Heart right ventricle (tissue), 16 donors: ENCODE data around the gene SLX4IP. TPM values are rescaled to one million over a fixed set of nuclear protein-coding genes. Genes with fewer than 3 reads are reported as not detected.

ENCODE experiments used
- ATAC-seq, 8 donors: fragments of 200-7000 bp; cut with Tn5 transposase; one replicate each; pipeline ENCODE4 v1.9.1; 2020; ENCODE audit warnings: mild to moderate bottlenecking in 8 of 8, moderate library complexity in 8 of 8, moderate number of reproducible peaks in 1 of 8
- DNase-seq, 2 donors: peaks; one replicate each; pipeline ENCODE4 v3.0.0-alpha.2; 2020
- H3K27ac ChIP-seq, 10 donors: fragments of 200-600 bp; sonication (generic) in 2 of 10; one replicate each; pipeline versions ENCODE4 v1.5.0 to v1.8.0; 2020 to 2022; ENCODE audit warnings: mild to moderate bottlenecking in 3 of 10
- H3K27me3 ChIP-seq, 7 donors: fragments of 200-600 bp; one replicate each; pipeline ENCODE4 v1.8.0; 2021 to 2022; ENCODE audit warnings: mild to moderate bottlenecking in 2 of 7
- H3K36me3 ChIP-seq, 9 donors: fragments of 200-600 bp; sonication (generic) in 1 of 9; one replicate each; pipeline versions ENCODE4 v1.5.0 to v1.8.0; 2020 to 2022; ENCODE audit warnings: mild to moderate bottlenecking in 2 of 9
- H3K4me1 ChIP-seq, 9 donors: fragments of 200-600 bp; sonication (generic) in 1 of 9; one replicate each; pipeline versions ENCODE4 v1.5.0 to v1.8.0; 2020 to 2022; ENCODE audit warnings: mild to moderate bottlenecking in 4 of 9
- H3K4me3 ChIP-seq, 10 donors: fragments of 200-600 bp; sonication (generic) in 2 of 10; one replicate each; pipeline versions ENCODE4 v1.5.0 to v1.8.0; 2020 to 2022; ENCODE audit warnings: mild to moderate bottlenecking in 7 of 10, moderate library complexity in 2 of 10
- H3K9me3 ChIP-seq, 11 donors: fragments of 200-600 bp in 10 of 11; sonication (generic) in 2 of 11; one replicate each; pipeline versions ENCODE4 v1.5.0 to v1.8.0; 2013 to 2022; ENCODE audit warnings: mild to moderate bottlenecking in 2 of 11, control low read depth in 1 of 11, moderate library complexity in 1 of 11
- WGBS, 2 donors: extraction: QIAGEN DNeasy Blood & Tissue Kit; methylation state at CpG; one replicate each; pipeline ENCODE4 v1.1.7; 2013; ENCODE audit warnings: inconsistent platforms in 1 of 2; 5-methylcytosine and 5-hydroxymethylcytosine counted together
- intact Hi-C, 10 donors: fragments of 100-400 bp; cut with DNase I; formaldehyde crosslinking; loops; one replicate each; pipeline versions ENCODE4 v1.11.1 to v1.14.2; 2022
- polyA plus RNA-seq, 2 donors: library from polyadenylated mRNA; stranded (reverse); fragments of 200-250 nt; gene quantifications; one replicate each; pipeline ENCODE4 v1.2.3, GENCODE V29; 2013
- total RNA-seq, 10 donors: library from RNA; stranded (reverse); fragmentation: NEBNext Ultra II Directional in 3 of 10; extraction: Animal tissue kit (Norgen Biotek cat#: 25700) in 3 of 10; gene quantifications; one replicate each; pipeline versions ENCODE4 v1.2.1 to v1.2.4, GENCODE V29; 2021 to 2023
- TF ChIP-seq, protein P1 (sequence below), 9 donors: fragments of 200-600 bp; sonication (generic) in 2 of 9; IDR thresholded peaks; one replicate each; pipeline versions ENCODE4 v1.5.0 to v1.8.0; 2021 to 2022; ENCODE audit warnings: antibody characterized with exemption in 9 of 9, mild to moderate bottlenecking in 5 of 9, moderate library complexity in 1 of 9
- donor health status: Arrhythmogenic right ventricular cardiomyopathy.
- donor health status: ischemic (EF 13 %, LVEDD 7.1; RV severe dilation, severe dysfunction).
- donor health status: healthy with polysubstance abuse.
- donor health status: DM: no; HTN: yes; CAD: no.
- donor health status: DM: no; HTN: no; CAD: no.
- donor health status: ischemic (EF 25% LVEDD 6.9; RV normal size, moderate dysfunction).
- donor health status: ischemic (EF 25% LVEDD 5.7; RV mildly dilated, moderate dysfunction).
- donor health status: healthy.
- donor health status: DM: yes; HTN: yes; CAD: no.
- donor health status: Ischemic cardiomyopathy.
- donor health status: ischemic (EF 35%, LVEDD 5.7; RV mildly dilated, moderate dysfunction).
- donor health status: nonischemic (EF 11% LVEDD 7.7; RV severe dilation, severe dysfunction).
- donor health status: DM: yes; HTN: yes; CAD: no.
- donor health status: PGD.
- donor health status: ischemic (EF 29% LVEDD 5.4; RV normal size, mild dysfunction).
- donor health status: nonischemic (EF 23%, LVEDD 6.1; RV moderate dilation, normal function).

Gene SLX4IP
- total and polyA plus RNA-seq, 12 donors, result 0.71 to 3.1 (median 2.6) TPM

DNA sequence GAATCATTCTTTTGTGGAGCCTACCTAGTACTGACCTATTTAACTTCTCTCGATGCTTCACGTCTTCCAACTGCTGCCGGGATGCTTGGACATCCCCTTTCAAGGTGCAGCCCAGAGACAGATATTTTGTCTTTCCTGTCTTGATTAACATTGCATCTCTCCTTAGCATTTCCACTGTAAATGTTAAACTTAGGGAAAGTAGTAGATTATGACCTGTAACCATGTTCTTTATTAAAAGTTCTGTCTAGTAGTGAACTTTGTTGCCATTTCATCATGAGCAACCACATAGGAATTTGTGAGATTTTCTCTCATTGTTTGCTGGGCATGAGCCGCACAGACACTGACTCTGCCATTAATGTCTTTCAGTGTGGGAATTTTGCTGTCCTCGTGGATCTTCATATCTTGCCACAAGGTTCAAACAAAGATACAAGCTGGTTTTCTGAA is 120.8 kb downstream of the SLX4IP start:
- intact Hi-C loops, result loop anchor here in 6 of 10 donors (2.0 to 10.0 kb wide), 7 partner anchors 109 to 989 kb away; no protein-coding TSS in a partner anchor
- ATAC-seq, result no peak
- peaks cover 0 to 29% (median 14%) of the 10 kb centered on the region in 9 donors for H3K4me1 ChIP-seq

DNA sequence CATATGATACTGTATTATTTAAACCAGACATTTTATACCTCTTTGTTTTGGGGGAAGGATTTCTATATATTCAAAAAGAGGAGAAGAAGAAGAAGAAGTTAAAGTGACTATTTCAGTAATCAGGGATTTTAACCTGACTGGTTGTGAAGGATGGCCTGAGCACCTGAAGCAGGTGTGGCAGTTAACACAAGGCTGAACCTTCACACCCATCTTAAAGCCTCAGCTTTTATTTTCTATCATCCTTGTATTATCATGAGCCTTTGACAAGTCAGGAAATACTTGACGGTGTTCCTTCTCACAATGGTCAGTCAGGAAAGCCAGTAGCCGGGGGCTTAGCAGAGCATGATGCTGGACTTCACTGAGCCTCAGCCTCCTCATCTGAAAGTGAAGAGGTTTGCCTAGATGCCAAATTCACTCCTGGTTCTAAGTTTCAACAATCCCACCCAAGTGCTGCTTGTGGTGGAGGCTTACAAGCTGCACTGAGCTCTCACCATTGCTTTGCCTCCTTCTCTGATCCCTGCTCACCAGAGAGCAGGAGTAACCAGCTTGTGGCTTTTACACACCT is 121.5 kb downstream of the SLX4IP start:
- Histone ChIP-seq H3K36me3 (peaks cover 0 to 3% (median 0%) of the 10 kb centered on the region in 9 donors), H3K27ac (no peak overlapping the region), H3K9me3 (no peaks in the 10 kb centered on the region), H3K4me1 (peaks cover 0 to 29% (median 14%) of the 10 kb centered on the region in 9 donors), H3K4me3 (no peak overlapping the region), H3K27me3 (no peaks in the 10 kb centered on the region)
- intact Hi-C loops, result loop anchor here in 6 of 10 donors (5.0 to 10.0 kb wide), 6 partner anchors 108 to 988 kb away; no protein-coding TSS in a partner anchor
- ATAC-seq (no peak), DNase-seq (no peak)
- TF ChIP-seq, protein P1, sequence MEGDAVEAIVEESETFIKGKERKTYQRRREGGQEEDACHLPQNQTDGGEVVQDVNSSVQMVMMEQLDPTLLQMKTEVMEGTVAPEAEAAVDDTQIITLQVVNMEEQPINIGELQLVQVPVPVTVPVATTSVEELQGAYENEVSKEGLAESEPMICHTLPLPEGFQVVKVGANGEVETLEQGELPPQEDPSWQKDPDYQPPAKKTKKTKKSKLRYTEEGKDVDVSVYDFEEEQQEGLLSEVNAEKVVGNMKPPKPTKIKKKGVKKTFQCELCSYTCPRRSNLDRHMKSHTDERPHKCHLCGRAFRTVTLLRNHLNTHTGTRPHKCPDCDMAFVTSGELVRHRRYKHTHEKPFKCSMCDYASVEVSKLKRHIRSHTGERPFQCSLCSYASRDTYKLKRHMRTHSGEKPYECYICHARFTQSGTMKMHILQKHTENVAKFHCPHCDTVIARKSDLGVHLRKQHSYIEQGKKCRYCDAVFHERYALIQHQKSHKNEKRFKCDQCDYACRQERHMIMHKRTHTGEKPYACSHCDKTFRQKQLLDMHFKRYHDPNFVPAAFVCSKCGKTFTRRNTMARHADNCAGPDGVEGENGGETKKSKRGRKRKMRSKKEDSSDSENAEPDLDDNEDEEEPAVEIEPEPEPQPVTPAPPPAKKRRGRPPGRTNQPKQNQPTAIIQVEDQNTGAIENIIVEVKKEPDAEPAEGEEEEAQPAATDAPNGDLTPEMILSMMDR (IDR thresholded peaks at IDR 0.05), result no peak
- 73 to 84% methylated on average over 2 of the region's 2 CpGs for WGBS, 2 donors

More for the DNA sequence above, 120.8 kb downstream of the SLX4IP start:
- DNase-seq, result no peak
- Histone ChIP-seq H3K9me3 (no peaks in the 10 kb centered on the region), H3K4me3 (no peak overlapping the region), H3K36me3 (peaks cover 0 to 3% (median 0%) of the 10 kb centered on the region in 9 donors), H3K27me3 (no peaks in the 10 kb centered on the region), H3K27ac (no peak overlapping the region)
- TF ChIP-seq, protein P1 (IDR thresholded peaks at IDR 0.05), result no peak
- 79 to 87% methylated on average over 5 of the region's 5 CpGs for WGBS, 2 donors

DNA sequence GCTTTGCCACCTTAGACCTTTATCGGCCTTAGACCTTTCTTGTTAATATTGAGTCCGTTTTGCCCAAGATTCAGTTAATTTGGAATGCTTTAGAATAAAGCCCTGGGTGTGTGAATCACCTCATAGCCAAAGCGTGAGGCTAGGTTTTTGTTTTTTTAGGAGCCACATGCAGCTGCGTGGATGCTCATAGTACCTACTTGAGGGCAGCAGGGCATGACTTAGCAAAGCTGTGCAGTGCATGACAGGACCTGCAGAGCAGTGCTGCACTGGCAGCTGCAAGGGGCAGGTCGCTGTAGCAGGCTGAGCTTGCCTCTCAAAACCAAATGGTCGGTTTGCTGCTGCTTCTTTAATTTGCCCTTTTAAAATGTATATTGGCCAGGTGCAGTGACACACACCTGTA is 122.6 kb downstream of the SLX4IP start:
- no peaks in the 10 kb centered on the region for H3K9me3 ChIP-seq
- TF ChIP-seq, protein P1 (IDR thresholded peaks at IDR 0.05), result no peak
- ATAC-seq, result no peak
- H3K36me3 ChIP-seq, result peaks cover 0 to 3% (median 0%) of the 10 kb centered on the region in 9 donors
- WGBS, 2 donors, result 93 to 95% methylated on average over 6 of the region's 6 CpGs
- peaks cover 0 to 22% (median 6%) of the 10 kb centered on the region in 9 donors for H3K4me1 ChIP-seq
- no peaks in the 10 kb centered on the region for H3K27me3 ChIP-seq
- H3K27ac ChIP-seq, result peak overlapping the region in 1 of 10 donors; percentile 25
- no peak overlapping the region for H3K4me3 ChIP-seq
- DNase-seq, result no peak
- intact Hi-C loops, result loop anchor here in 6 of 10 donors (5.0 to 10.0 kb wide), 6 partner anchors 107 to 987 kb away; no protein-coding TSS in a partner anchor

DNA sequence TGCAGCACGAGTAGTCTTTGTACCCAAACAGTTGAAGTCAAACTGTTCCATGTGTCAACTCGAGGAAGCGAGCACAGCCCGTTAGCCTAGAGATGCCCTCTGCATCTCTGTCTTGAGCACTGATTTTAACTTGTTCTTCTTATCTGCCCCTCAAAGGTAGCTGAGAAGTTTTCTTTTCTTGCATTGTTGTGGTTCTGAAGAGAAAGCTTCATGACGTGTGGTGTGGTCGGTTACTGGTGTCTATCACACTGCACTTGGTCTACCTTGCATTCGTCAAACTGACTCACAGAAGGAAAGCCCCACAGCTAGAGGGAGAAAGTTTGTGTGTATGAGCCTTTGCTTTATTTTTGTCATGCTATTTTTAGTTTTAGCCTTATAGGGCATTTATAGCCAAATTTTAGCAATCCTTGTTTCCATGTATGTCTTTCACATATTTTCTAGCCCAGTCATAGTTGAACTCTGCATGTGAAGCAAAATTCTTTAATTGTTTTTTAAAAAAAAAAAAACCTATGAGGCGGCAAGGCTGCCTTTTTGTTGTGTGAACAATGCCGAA is 123.6 kb downstream of the SLX4IP start:
- TF ChIP-seq, protein P1 (IDR thresholded peaks at IDR 0.05), result peak in 3 of 9 donors; percentile 15 to 29 (median 24)
- intact Hi-C loops, result loop anchor here in 6 of 10 donors (5.0 to 10.0 kb wide), 6 partner anchors 106 to 986 kb away; no protein-coding TSS in a partner anchor
- peak overlapping the region in 4 of 10 donors; percentile 2 to 25 (median 16) for H3K27ac ChIP-seq
- no peak overlapping the region for H3K4me3 ChIP-seq
- H3K27me3 ChIP-seq, result no peaks in the 10 kb centered on the region
- peaks cover 0 to 11% (median 0%) of the 10 kb centered on the region in 9 donors for H3K4me1 ChIP-seq
- WGBS, 2 donors, result 80 to 81% methylated on average over 9 of the region's 9 CpGs
- peaks cover 0 to 3% (median 0%) of the 10 kb centered on the region in 9 donors for H3K36me3 ChIP-seq
- ATAC-seq (peak in 3 of 8 donors; percentile 42 to 65 (median 47)), DNase-seq (no peak)
- H3K9me3 ChIP-seq, result peaks cover 0 to 3% (median 0%) of the 10 kb centered on the region in 11 donors
